ENCODE measurements around the gene RAB11A.

RAB11A gene

DNA sequence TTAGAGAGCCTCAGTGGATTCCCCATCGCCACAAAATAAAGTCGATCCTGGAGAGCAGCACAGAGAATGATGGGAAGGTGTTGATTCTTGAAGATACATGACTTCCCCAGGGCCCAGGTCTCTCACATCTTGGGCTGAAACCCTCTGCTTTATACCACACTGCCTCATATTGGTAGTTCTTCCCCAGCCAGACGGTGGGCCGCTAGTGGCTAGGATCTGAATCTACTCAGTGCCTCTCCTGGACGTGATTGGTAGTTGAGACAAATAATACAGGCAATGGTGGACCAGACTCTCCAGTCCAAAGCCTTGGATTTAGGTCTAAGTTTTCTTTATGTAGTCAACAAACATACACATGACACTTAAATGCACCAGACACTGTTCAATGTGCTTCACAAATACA is 49.7 kb downstream of the RAB11A start:
- no peaks in the 10 kb centered on the region for H3K36me3 ChIP-seq (replicated peaks; ENCODE audit: low read depth, low read length)
- no peak for TF ChIP-seq EZH2phosphoT487 (IDR thresholded peaks at IDR 0.05; ENCODE audit: low read depth)
- TF ChIP-seq, protein P1, sequence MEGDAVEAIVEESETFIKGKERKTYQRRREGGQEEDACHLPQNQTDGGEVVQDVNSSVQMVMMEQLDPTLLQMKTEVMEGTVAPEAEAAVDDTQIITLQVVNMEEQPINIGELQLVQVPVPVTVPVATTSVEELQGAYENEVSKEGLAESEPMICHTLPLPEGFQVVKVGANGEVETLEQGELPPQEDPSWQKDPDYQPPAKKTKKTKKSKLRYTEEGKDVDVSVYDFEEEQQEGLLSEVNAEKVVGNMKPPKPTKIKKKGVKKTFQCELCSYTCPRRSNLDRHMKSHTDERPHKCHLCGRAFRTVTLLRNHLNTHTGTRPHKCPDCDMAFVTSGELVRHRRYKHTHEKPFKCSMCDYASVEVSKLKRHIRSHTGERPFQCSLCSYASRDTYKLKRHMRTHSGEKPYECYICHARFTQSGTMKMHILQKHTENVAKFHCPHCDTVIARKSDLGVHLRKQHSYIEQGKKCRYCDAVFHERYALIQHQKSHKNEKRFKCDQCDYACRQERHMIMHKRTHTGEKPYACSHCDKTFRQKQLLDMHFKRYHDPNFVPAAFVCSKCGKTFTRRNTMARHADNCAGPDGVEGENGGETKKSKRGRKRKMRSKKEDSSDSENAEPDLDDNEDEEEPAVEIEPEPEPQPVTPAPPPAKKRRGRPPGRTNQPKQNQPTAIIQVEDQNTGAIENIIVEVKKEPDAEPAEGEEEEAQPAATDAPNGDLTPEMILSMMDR (IDR thresholded peaks at IDR 0.05; ENCODE audit: low read depth, low read length), result no peak
- H3K4me1 ChIP-seq (ENCODE audit: low read length), result peaks cover 69% of the 10 kb centered on the region
- no peak overlapping the region for H3K4me3 ChIP-seq (ENCODE audit: low read length)
- no peak overlapping the region for H3K9ac ChIP-seq (ENCODE audit: low read length)
- H3K9me3 ChIP-seq (ENCODE audit: insufficient read depth, low read length), result no peaks in the 10 kb centered on the region
- no peak overlapping the region for H3K27ac ChIP-seq (ENCODE audit: low read length)
- H3K27me3 ChIP-seq (ENCODE audit: low read depth, low read length), result no peaks in the 10 kb centered on the region
- H3K79me2 ChIP-seq (ENCODE audit: low read length), result no peaks in the 10 kb centered on the region
- H3K4me2 ChIP-seq (ENCODE audit: low read length), result no peak overlapping the region
- H2AFZ ChIP-seq (ENCODE audit: low read depth, low read length), result no peak overlapping the region
- H4K20me1 ChIP-seq (ENCODE audit: insufficient read depth, low read length), result no peaks in the 10 kb centered on the region

DNA sequence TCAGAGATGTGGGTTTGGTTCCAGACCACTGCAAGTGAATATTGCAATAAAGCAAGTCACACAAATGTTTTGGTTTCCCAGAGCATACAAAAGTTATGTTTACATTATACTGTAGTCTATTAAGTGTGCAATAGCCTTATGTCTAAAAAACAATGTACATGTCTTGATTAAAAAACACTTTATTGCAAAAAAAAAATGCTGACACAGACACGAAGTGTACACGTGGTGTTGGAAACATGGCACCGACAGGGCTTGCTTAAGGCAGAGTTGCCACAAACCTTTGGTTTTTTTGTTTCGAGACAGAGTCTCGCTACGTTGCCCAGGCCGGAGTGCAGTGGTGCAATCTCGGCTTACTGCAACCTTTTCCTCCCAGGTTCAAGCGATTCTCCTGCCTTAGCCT is 50.1 kb downstream of the RAB11A start:
- Histone ChIP-seq H4K20me1 (ENCODE audit: insufficient read depth, low read length) (no peaks in the 10 kb centered on the region), H3K4me1 (ENCODE audit: low read length) (peaks cover 69% of the 10 kb centered on the region), H3K27ac (ENCODE audit: low read length) (no peak overlapping the region)

DNA sequence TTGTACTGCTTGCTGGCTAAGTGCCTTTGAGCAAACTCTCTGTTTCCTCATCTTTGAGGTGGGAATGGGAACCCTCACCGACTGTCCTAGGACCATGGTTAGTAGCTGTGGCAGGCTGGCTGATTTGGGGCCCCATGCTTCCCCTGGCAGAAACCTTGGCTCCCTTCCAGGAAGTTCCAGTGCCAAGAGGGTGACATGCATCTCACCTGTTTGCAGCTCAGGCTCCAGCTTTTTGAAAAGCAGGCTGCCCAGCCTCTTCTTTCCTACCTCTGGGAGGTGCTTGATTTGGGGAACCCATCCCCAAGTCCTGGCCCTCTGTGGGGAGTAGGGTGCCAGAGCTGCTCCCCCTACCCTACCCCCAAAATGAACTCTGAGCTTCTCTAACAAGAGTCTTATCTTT is 50.8 kb downstream of the RAB11A start:
- Histone ChIP-seq H3K27me3 (ENCODE audit: low read depth, low read length) (no peaks in the 10 kb centered on the region), H2AFZ (ENCODE audit: low read depth, low read length) (no peak overlapping the region), H3K79me2 (ENCODE audit: low read length) (no peaks in the 10 kb centered on the region), H3K27ac (ENCODE audit: low read length) (no peak overlapping the region), H3K4me2 (ENCODE audit: low read length) (peak overlapping the region; percentile 78; the same call in 1 of the 2 replicates), H3K9ac (ENCODE audit: low read length) (no peak overlapping the region), H3K4me1 (ENCODE audit: low read length) (peaks cover 64% of the 10 kb centered on the region), H3K9me3 (ENCODE audit: insufficient read depth, low read length) (no peaks in the 10 kb centered on the region), H4K20me1 (ENCODE audit: insufficient read depth, low read length) (no peaks in the 10 kb centered on the region), H3K4me3 (ENCODE audit: low read length) (no peak overlapping the region), H3K36me3 (replicated peaks; ENCODE audit: low read depth, low read length) (no peaks in the 10 kb centered on the region)
- TF ChIP-seq EZH2phosphoT487 (IDR thresholded peaks at IDR 0.05; ENCODE audit: low read depth), result no peak
- TF ChIP-seq, protein P1 (IDR thresholded peaks at IDR 0.05; ENCODE audit: low read depth, low read length), result no peak

More for the DNA sequence above, 50.1 kb downstream of the RAB11A start:
- Histone ChIP-seq H3K27me3 (ENCODE audit: low read depth, low read length) (no peaks in the 10 kb centered on the region), H3K4me3 (ENCODE audit: low read length) (no peak overlapping the region), H3K36me3 (replicated peaks; ENCODE audit: low read depth, low read length) (no peaks in the 10 kb centered on the region), H2AFZ (ENCODE audit: low read depth, low read length) (no peak overlapping the region), H3K79me2 (ENCODE audit: low read length) (no peaks in the 10 kb centered on the region), H3K9ac (ENCODE audit: low read length) (no peak overlapping the region), H3K9me3 (ENCODE audit: insufficient read depth, low read length) (no peaks in the 10 kb centered on the region), H3K4me2 (ENCODE audit: low read length) (no peak overlapping the region)
- TF ChIP-seq EZH2phosphoT487 (IDR thresholded peaks at IDR 0.05; ENCODE audit: low read depth), result no peak
- TF ChIP-seq, protein P1 (IDR thresholded peaks at IDR 0.05; ENCODE audit: low read depth, low read length), result no peak

DNA sequence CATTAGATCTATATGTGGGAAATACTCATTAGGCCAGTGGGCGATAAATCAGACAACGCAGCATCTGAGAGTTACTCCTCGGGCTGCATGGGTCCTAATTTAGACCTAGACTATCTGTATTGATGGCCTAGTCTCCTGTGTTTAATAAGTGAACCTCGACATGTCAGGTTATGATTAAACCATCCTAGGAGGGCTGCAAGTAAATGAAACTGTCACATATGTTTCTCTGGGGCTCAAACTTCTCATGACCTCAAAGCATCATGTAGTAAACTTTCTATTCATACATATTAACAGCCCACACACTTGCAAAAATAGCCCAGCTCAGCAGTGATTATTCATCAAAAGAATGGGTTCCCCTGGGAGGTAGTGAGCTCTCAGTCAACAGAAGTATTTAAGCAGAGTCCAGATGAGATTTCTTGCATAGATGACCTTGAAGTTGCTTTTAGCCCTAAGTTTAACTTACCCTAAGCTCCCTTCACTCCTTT is 51.6 kb downstream of the RAB11A start:
- Histone ChIP-seq H3K36me3 (replicated peaks; ENCODE audit: low read depth, low read length) (no peaks in the 10 kb centered on the region), H4K20me1 (ENCODE audit: insufficient read depth, low read length) (no peaks in the 10 kb centered on the region), H3K9ac (ENCODE audit: low read length) (no peak overlapping the region), H3K79me2 (ENCODE audit: low read length) (no peaks in the 10 kb centered on the region), H3K4me2 (ENCODE audit: low read length) (peak overlapping the region; percentile 78), H3K9me3 (ENCODE audit: insufficient read depth, low read length) (no peaks in the 10 kb centered on the region), H3K4me3 (ENCODE audit: low read length) (peak overlapping the region; percentile 50; the same call in 1 of the 2 replicates), H3K27ac (ENCODE audit: low read length) (peak overlapping the region; percentile 2; the same call in 1 of the 2 replicates), H2AFZ (ENCODE audit: low read depth, low read length) (no peak overlapping the region), H3K27me3 (ENCODE audit: low read depth, low read length) (no peaks in the 10 kb centered on the region), H3K4me1 (ENCODE audit: low read length) (peaks cover 57% of the 10 kb centered on the region)
- TF ChIP-seq, protein P1 (IDR thresholded peaks at IDR 0.05; ENCODE audit: low read depth, low read length), result no peak
